Neural cell (in vitro differentiated cells): ENCODE results near the gene MYCN.

ENCODE experiments used
- CTCF ChIP-seq: fragments of 450-650 bp; IDR thresholded peaks from 2 replicates; pipeline ENCODE4 v1.5.1; 2014; ENCODE audit warnings: antibody characterized with exemption, mild to moderate bottlenecking, moderate library complexity; ENCODE audit not compliant: poor library complexity, severe bottlenecking
- EZH2 ChIP-seq: fragments of 200-600, 300-800 bp; shearing (Covaris generic), sonication (generic); IDR thresholded peaks from 2 replicates; pipeline ENCODE4 v1.6.1; 2014; ENCODE audit warnings: antibody characterized with exemption, low read length, borderline replicate concordance, mild to moderate bottlenecking; ENCODE audit not compliant: insufficient read depth, poor library complexity, severe bottlenecking
- POLR2AphosphoS5 ChIP-seq: IDR thresholded peaks from 2 replicates; pipeline ENCODE4 v1.6.1; 2012
- REST ChIP-seq: IDR thresholded peaks from 2 replicates; pipeline ENCODE4 v1.6.1; 2012; ENCODE audit warnings: borderline replicate concordance
- TAF1 ChIP-seq: IDR thresholded peaks from 2 replicates; pipeline ENCODE4 v1.6.1; 2012; ENCODE audit warnings: low read depth

GRCh38 chr2:15948704-15948957 is 8.3 kb downstream of the MYCN start:
- TF ChIP-seq CTCF (no peak), TAF1 (no peak), POLR2AphosphoS5 (no peak), EZH2 (no peak), REST (no peak)
